Naive thymus-derived CD4-positive, alpha-beta T cell (primary cell): ENCODE measurements around the gene LTV1. TPM values are rescaled to one million over a fixed set of nuclear protein-coding genes. Genes with fewer than 3 reads are reported as not detected.
"Not testable (repeated sequence)": the region's sequence is repeated elsewhere in the genome, so short reads cannot be mapped to it uniquely, and the experiment has no call there.

Experiments used
- ATAC-seq: fragments of 150-1000 bp; cut with Tn5 transposase; 2 replicates; pipeline ENCODE4 v1.10.0; 2021; ENCODE audit warnings: mild to moderate bottlenecking, moderate library complexity
- CTCF ChIA-PET: fragments of 350-600 bp; sonication (Branson Sonifier 250); formaldehyde crosslinking; loops from one replicate; lab custom pipeline; 2021; ENCODE audit warnings: antibody characterized with exemption; lab: Charles Lee
- POLR2A ChIA-PET: fragments of 350-600 bp; sonication (Branson Sonifier 250); formaldehyde crosslinking; loops from one replicate; lab custom pipeline; 2021; ENCODE audit warnings: antibody characterized with exemption, inconsistent platforms; lab: Charles Lee
- DNase-seq, 9 donors: peaks; one replicate each; pipeline versions ENCODE4 v3.0.0 to v3.0.0-alpha.2; 2020 to 2022; ENCODE audit warnings: mixed read lengths in 1 of 9
- H3K27ac ChIP-seq: one replicate; pipeline ENCODE4 v1.7.0; 2013; ENCODE audit warnings: mild to moderate bottlenecking, low read depth, low read length, moderate library complexity
- H3K27me3 ChIP-seq, 2 donors: one replicate each; pipeline ENCODE4 v1.7.0; 2013; ENCODE audit warnings: low read length in 2 of 2, mild to moderate bottlenecking in 2 of 2, moderate library complexity in 2 of 2; ENCODE audit not compliant: control insufficient read depth in 2 of 2, insufficient read depth in 2 of 2
- H3K36me3 ChIP-seq, 3 experiments: 1 replicate in 2 of 3; 2 replicates in 1 of 3; pipeline ENCODE4 v1.7.0; 2013; ENCODE audit warnings: low read length in 3 of 3, mild to moderate bottlenecking in 3 of 3, moderate library complexity in 1 of 3; ENCODE audit not compliant: insufficient read depth in 3 of 3, control insufficient read depth in 2 of 3
- H3K4me1 ChIP-seq, 2 donors: one replicate each; pipeline ENCODE4 v1.7.0; 2013; ENCODE audit warnings: low read length in 2 of 2, mild to moderate bottlenecking in 2 of 2, moderate library complexity in 1 of 2; ENCODE audit not compliant: control insufficient read depth in 2 of 2, insufficient read depth in 2 of 2
- H3K4me3 ChIP-seq: 2 replicates; pipeline ENCODE4 v1.7.0; 2013; ENCODE audit warnings: mild to moderate bottlenecking, low read length
- H3K9me3 ChIP-seq, 3 experiments: 1 replicate in 2 of 3; 2 replicates in 1 of 3; pipeline ENCODE4 v1.7.0; 2013; ENCODE audit warnings: low read length in 3 of 3; ENCODE audit not compliant: control insufficient read depth in 2 of 3
- H3K27ac Mint-ChIP-seq, 9 donors: one replicate each; pipeline ENCODE4 v1.8.0; 2020 to 2022; ENCODE audit warnings: mixed read lengths in 9 of 9, mild to moderate bottlenecking in 8 of 9, moderate library complexity in 5 of 9, inconsistent platforms in 2 of 9
- H3K27me3 Mint-ChIP-seq, 5 donors: one replicate each; pipeline ENCODE4 v1.8.0; 2021 to 2022; ENCODE audit warnings: mixed read lengths in 5 of 5, mild to moderate bottlenecking in 1 of 5
- H3K36me3 Mint-ChIP-seq, 5 donors: one replicate each; pipeline ENCODE4 v1.8.0; 2020 to 2022; ENCODE audit warnings: mixed read lengths in 5 of 5, mild to moderate bottlenecking in 3 of 5, inconsistent platforms in 1 of 5
- H3K4me1 Mint-ChIP-seq, 7 donors: one replicate each; pipeline ENCODE4 v1.8.0; 2020 to 2022; ENCODE audit warnings: mixed read lengths in 7 of 7, mild to moderate bottlenecking in 3 of 7, inconsistent platforms in 1 of 7
- H3K4me3 Mint-ChIP-seq, 10 donors: one replicate each; pipeline ENCODE4 v1.8.0; 2020 to 2022; ENCODE audit warnings: mild to moderate bottlenecking in 10 of 10, mixed read lengths in 10 of 10, moderate library complexity in 6 of 10, inconsistent platforms in 2 of 10
- H3K9me3 Mint-ChIP-seq, 11 donors: one replicate each; pipeline ENCODE4 v1.8.0; 2020 to 2022; ENCODE audit warnings: mixed read lengths in 11 of 11, mild to moderate bottlenecking in 4 of 11, inconsistent platforms in 1 of 11, moderate library complexity in 1 of 11
- intact Hi-C, 2 donors: fragments of 100-400 bp; cut with micrococcal nuclease; formaldehyde crosslinking; loops; one replicate each; pipeline ENCODE4 v1.15.1; 2023
- polyA plus RNA-seq, 2 donors: library from polyadenylated mRNA; unstranded; fragments of 300-500 nt; fragmentation: Illumina TruSeq; gene quantifications; one replicate each; pipeline ENCODE4 v1.2.3, GENCODE V29; 2021
- total RNA-seq, 6 experiments: library from RNA in 5 of 6; stranded (reverse) in 5 of 6; gene quantifications; 1 replicate in 5 of 6; 2 replicates in 1 of 6; pipeline ENCODE4 v1.2.3 and lab custom pipeline; 2021 to 2026

LTV1 gene
- total RNA-seq: 10 to 100 TPM; 16.5 to 29.6 (median 22.6) TPM
- 10 to 100 TPM; 20.6 to 23.4 TPM for polyA plus RNA-seq
- 16.4 reads per million, percentile 46 among the genes with 10 or more reads in this experiment for total RNA-seq (lab: John Stamatoyannopoulos, UW)

DNA sequence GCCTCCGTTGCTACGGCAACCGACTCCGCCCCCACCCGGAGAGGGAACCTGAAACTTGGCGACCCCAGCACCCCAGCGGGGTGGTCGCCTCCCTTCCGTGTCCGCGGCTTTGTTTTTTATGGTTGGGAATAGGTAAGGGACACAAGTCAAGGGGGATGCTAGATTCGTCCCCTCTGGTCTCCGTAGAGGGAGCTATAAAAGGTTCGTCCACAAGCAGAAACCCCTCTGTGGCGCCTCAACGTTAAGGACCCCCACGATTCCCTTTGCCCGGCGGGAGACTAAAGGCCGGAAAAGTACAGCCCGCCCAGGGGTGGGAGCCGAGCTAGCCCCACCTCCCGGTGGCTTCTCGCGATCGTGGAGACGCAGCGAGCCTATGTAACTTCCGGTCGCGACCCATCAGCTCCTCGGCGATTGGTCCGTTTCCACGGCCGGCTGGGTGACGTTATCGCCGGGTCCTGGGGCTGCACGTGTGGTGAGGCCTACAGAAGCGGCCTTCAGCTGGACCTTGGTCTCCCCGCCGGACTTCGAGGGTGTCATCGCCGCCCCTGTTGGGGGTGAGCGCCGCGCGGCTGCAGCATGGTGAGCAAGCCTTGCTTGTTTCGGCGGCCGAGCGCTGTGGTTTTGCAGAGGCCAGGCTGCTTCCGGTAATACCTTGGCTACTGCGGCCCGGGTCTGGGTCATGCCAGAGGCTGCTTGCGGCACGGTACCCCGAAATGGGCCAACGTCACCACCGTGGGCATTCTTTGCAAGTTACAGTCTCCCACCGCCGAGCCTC lies at the start of gene LTV1:
LTV1 (plus strand) TSS at position 437 of the 775 bp plus-strand sequence; CDS start at position 577, 140 bp downstream.
- Mint-ChIP-seq H3K36me3 (peaks cover 7 to 27% (median 25%) of the 10 kb centered on the region in 5 donors), H3K4me1 (peaks cover 19 to 42% (median 32%) of the 10 kb centered on the region in 7 donors), H3K27ac (peak within 1 kb of the TSS; percentile 91 to 99 (median 97)), H3K9me3 (peaks cover 0 to 1% (median 0%) of the 10 kb centered on the region in 11 donors), H3K4me3 (peak within 1 kb of the TSS; percentile 93 to 99 (median 96)), H3K27me3 (no peaks in the 10 kb centered on the region)
- CTCF ChIA-PET: interaction anchor here (1.0 kb wide), 2 partner anchors 10 to 268 kb away, joined by 3 read pairs; no protein-coding TSS in a partner anchor
- peak within 1 kb of the TSS; percentile 92 for H3K27ac ChIP-seq
- peaks cover 6 to 11% of the 10 kb centered on the region in 2 donors for H3K4me1 ChIP-seq
- peak within 1 kb of the TSS; percentile 99 for H3K4me3 ChIP-seq
- peaks cover 12 to 34% (median 14%) of the 10 kb centered on the region in 3 experiments for H3K36me3 ChIP-seq
- no peaks in the 10 kb centered on the region for H3K27me3 ChIP-seq
- intact Hi-C loops: loop anchor here (1.0 to 10.0 kb wide), 22 partner anchors 36 to 1969 kb away; partner anchors contain the start of genes ADAT2 (in 2 of the 2), FUCA2 (in 2 of the 2), HIVEP2 (in 2 of the 2) and NMBR (in 2 of the 2)
- DNase-seq (peak; percentile 82 to 90 (median 88)), ATAC-seq (peak; percentile 98)
- H3K9me3 ChIP-seq: no peaks in the 10 kb centered on the region
- POLR2A ChIA-PET: interaction anchor here (0.7 to 1.3 kb wide), 7 partner anchors 10 to 1697 kb away, joined by 3 to 5 read pairs (median 3); partner anchors contain the start of genes ADAT2, NMBR, PEX3 and SF3B5

GRCh38 chr6:143796551-143796950 lies 46.6 kb upstream of the LTV1 start:
- ATAC-seq, H3K4me1 Mint-ChIP-seq, H3K4me1 ChIP-seq, H3K27ac ChIP-seq, H3K27ac Mint-ChIP-seq, POLR2A ChIA-PET, H3K4me3 ChIP-seq, intact Hi-C loops, H3K36me3 ChIP-seq, H3K27me3 ChIP-seq, H3K27me3 Mint-ChIP-seq, CTCF ChIA-PET, DNase-seq, H3K9me3 ChIP-seq: not testable (repeated sequence)
- peak overlapping the region in 1 of 10 donors; percentile 39 for H3K4me3 Mint-ChIP-seq
- peaks cover 14 to 50% (median 25%) of the 10 kb centered on the region in 11 donors for H3K9me3 Mint-ChIP-seq
- peaks cover 40 to 79% (median 73%) of the 10 kb centered on the region in 5 donors for H3K36me3 Mint-ChIP-seq

- H3K4me3 ChIP-seq, H3K27me3 ChIP-seq, H3K27ac Mint-ChIP-seq, H3K4me1 ChIP-seq, intact Hi-C loops, H3K27me3 Mint-ChIP-seq, H3K4me3 Mint-ChIP-seq, H3K27ac ChIP-seq, ATAC-seq, H3K9me3 ChIP-seq, POLR2A ChIA-PET, CTCF ChIA-PET, H3K36me3 ChIP-seq, DNase-seq: not testable (repeated sequence)
- Mint-ChIP-seq H3K9me3 (peaks cover 14 to 38% (median 20%) of the 10 kb centered on the region in 11 donors), H3K4me1 (peaks cover 0 to 10% (median 0%) of the 10 kb centered on the region in 7 donors), H3K36me3 (peaks cover 32 to 74% (median 64%) of the 10 kb centered on the region in 5 donors)
Observed at GRCh38 chr6:143798487-143798886, 44.7 kb upstream of the LTV1 start.

- CTCF ChIA-PET: no interaction called here
- intact Hi-C loops: no loop called here
- Mint-ChIP-seq H3K36me3 (peaks cover 18 to 69% (median 47%) of the 10 kb centered on the region in 5 donors), H3K27ac (no peak overlapping the region), H3K9me3 (peaks cover 8 to 32% (median 18%) of the 10 kb centered on the region in 11 donors), H3K4me3 (no peak overlapping the region), H3K4me1 (peaks cover 0 to 40% (median 4%) of the 10 kb centered on the region in 7 donors), H3K27me3 (no peaks in the 10 kb centered on the region)
- H3K9me3 ChIP-seq: no peaks in the 10 kb centered on the region
- ATAC-seq (no peak), DNase-seq (no peak)
- no peak overlapping the region for H3K4me3 ChIP-seq
- H3K27me3 ChIP-seq: no peaks in the 10 kb centered on the region
- POLR2A ChIA-PET: no interaction called here
- no peaks in the 10 kb centered on the region for H3K4me1 ChIP-seq
- no peak overlapping the region for H3K27ac ChIP-seq
- H3K36me3 ChIP-seq: no peaks in the 10 kb centered on the region
Observed at GRCh38 chr6:143802833-143803565, 40.1 kb upstream of the LTV1 start.

DNA sequence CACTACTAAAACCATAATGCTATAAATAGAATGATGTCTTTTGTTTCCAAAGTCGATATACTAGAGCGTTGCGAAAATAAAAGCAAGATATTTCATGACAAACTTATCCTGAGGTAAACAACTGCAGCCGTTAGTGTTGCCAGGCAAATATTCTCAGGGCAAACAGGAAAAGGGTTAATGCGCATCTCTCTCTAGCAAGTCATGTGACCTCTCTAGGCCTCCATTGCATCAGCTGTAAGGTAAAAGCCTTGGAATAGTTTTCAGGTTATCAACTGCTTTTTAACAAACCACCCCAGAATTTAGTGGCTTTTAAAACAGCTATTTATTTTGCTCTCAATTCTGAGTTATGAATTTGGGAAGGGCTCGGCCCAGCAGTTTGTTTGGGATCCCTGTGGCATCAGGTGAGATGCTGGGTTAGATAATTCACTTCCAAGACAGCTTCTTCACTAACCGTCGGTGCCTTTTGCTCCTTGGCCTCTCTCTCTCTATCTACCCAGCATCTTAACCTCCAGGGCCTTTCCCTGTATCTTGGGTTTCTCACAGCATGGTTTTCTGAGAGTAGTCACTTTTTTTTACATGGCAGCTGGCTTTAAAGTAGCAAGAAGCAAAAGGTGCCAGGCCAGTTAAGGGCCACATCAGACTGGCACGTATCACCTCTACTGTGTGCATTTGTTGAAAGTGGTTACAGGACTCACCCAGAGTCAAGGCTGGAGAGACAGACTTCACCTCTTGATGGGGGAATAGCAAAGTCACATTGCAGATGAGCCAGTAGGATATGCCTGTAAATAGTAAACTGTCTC lies 39.2 kb upstream of the LTV1 start:
- DNase-seq: no peak
- no peaks in the 10 kb centered on the region for H3K9me3 ChIP-seq
- no peak for ATAC-seq
- no peaks in the 10 kb centered on the region for H3K27me3 Mint-ChIP-seq
- H3K4me1 Mint-ChIP-seq: peaks cover 0 to 40% (median 4%) of the 10 kb centered on the region in 7 donors
- intact Hi-C loops: no loop called here
- no peaks in the 10 kb centered on the region for H3K36me3 ChIP-seq
- H3K4me3 Mint-ChIP-seq: no peak overlapping the region
- H3K27ac Mint-ChIP-seq: no peak overlapping the region
- peaks cover 6 to 22% (median 12%) of the 10 kb centered on the region in 11 donors for H3K9me3 Mint-ChIP-seq
- H3K27ac ChIP-seq: no peak overlapping the region
- no peak overlapping the region for H3K4me3 ChIP-seq
- no peaks in the 10 kb centered on the region for H3K4me1 ChIP-seq
- ChIA-PET CTCF (no interaction called here), POLR2A (no interaction called here)
- no peaks in the 10 kb centered on the region for H3K27me3 ChIP-seq
- H3K36me3 Mint-ChIP-seq: peaks cover 18 to 63% (median 42%) of the 10 kb centered on the region in 5 donors

- H3K4me3 ChIP-seq: no peak overlapping the region
- H3K4me1 ChIP-seq: no peaks in the 10 kb centered on the region
- H3K27ac ChIP-seq: no peak overlapping the region
- Mint-ChIP-seq H3K27me3 (no peaks in the 10 kb centered on the region), H3K9me3 (peaks cover 0 to 14% (median 5%) of the 10 kb centered on the region in 11 donors), H3K27ac (peak overlapping the region in 2 of 9 donors; percentile 46 to 49), H3K4me1 (peaks cover 0 to 40% (median 4%) of the 10 kb centered on the region in 7 donors), H3K4me3 (no peak overlapping the region), H3K36me3 (peaks cover 9 to 56% (median 37%) of the 10 kb centered on the region in 5 donors)
- H3K36me3 ChIP-seq: no peaks in the 10 kb centered on the region
- no peaks in the 10 kb centered on the region for H3K27me3 ChIP-seq
- H3K9me3 ChIP-seq: no peaks in the 10 kb centered on the region
- POLR2A ChIA-PET: no interaction called here
- intact Hi-C loops: no loop called here
- ATAC-seq (no peak), DNase-seq (no peak)
- CTCF ChIA-PET: no interaction called here
Observed at GRCh38 chr6:143804835-143805239, 38.3 kb upstream of the LTV1 start.
